ENCODE results near the gene NDE1.

DNA sequence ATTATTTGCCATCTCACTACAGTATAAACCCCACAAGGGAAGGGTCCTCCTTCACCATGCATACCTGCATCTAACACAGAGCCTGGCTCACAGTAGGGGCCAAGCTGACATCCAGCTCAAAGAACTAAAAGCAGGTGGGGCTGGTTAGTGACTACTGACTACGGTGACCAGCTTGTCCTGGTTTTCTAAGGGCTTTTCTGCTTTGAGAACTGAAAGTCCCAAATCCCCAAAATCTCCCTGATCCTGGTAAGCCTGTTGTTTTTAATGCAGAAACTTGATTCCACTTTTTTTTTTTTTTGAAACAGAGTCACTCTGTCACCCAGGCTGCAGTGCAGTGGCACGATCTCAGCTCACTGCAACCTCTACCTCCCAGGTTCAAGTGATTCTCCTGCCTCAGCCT, 89.4 kb downstream of the NDE1 start:
- no peak for TF ChIP-seq CTCF (IDR thresholded peaks at IDR 0.05)
- no peak for TF ChIP-seq POLR2A (IDR thresholded peaks at IDR 0.05)

Data from prostate gland (tissue), 2 donors.